Fibroblast of mammary gland (primary cell): Measurements from ENCODE around the gene ESPN.

ENCODE experiments used
- DNase-seq: peaks from one replicate; pipeline ENCODE4 v3.0.0-alpha.2; 2010; ENCODE audit warnings: low read depth
- H3K4me3 ChIP-seq: 2 replicates; pipeline ENCODE4 v1.5.1; 2011; ENCODE audit warnings: low read depth, mild to moderate bottlenecking, low read length, moderate library complexity; ENCODE audit not compliant: control insufficient read depth
- CTCF ChIP-seq: conservative IDR thresholded peaks from 2 replicates; pipeline ENCODE4 v1.5.1; 2011; ENCODE audit warnings: low read depth, low read length, inconsistent platforms; ENCODE audit not compliant: control insufficient read depth, insufficient read depth

ESPN gene

GRCh38 chr1:6475381-6476133 is 51.0 kb downstream of the ESPN start:
- peak; percentile 20 for DNase-seq
- peak; percentile 80 for TF ChIP-seq CTCF
- no peak overlapping the region for H3K4me3 ChIP-seq

GRCh38 chr1:6476483-6476882 is 51.9 kb downstream of the ESPN start:
- H3K4me3 ChIP-seq: no peak overlapping the region
- no peak for TF ChIP-seq CTCF
- DNase-seq: no peak

GRCh38 chr1:6477039-6477820 is 52.7 kb downstream of the ESPN start:
- no peak for TF ChIP-seq CTCF
- H3K4me3 ChIP-seq: no peak overlapping the region
- DNase-seq: no peak

- no peak overlapping the region for H3K4me3 ChIP-seq
- no peak for TF ChIP-seq CTCF
- no peak for DNase-seq
Observed at GRCh38 chr1:6481820-6482219, 57.2 kb downstream of the ESPN start.

- TF ChIP-seq CTCF: no peak
- DNase-seq: no peak
- no peak overlapping the region for H3K4me3 ChIP-seq
Observed at GRCh38 chr1:6483017-6483760, 58.6 kb downstream of the ESPN start.

GRCh38 chr1:6483761-6484117 is 59.2 kb downstream of the ESPN start:
- DNase-seq: no peak
- TF ChIP-seq CTCF: no peak

More at GRCh38 chr1:6483761-6484117, 59.2 kb downstream of the ESPN start:
- H3K4me3 ChIP-seq: no peak overlapping the region
